DMS 273 (cell line): Measurements from ENCODE around the gene GRAMD2B.
"Not testable (repeated sequence)": the region's sequence is repeated elsewhere in the genome, so short reads cannot be mapped to it uniquely, and the experiment has no call there.

Source experiments
- DNase-seq: peaks from one replicate; lab custom pipeline; 2025; ENCODE audit not compliant: unreplicated experiment; lab: John Stamatoyannopoulos, UW

GRAMD2B gene

DNA sequence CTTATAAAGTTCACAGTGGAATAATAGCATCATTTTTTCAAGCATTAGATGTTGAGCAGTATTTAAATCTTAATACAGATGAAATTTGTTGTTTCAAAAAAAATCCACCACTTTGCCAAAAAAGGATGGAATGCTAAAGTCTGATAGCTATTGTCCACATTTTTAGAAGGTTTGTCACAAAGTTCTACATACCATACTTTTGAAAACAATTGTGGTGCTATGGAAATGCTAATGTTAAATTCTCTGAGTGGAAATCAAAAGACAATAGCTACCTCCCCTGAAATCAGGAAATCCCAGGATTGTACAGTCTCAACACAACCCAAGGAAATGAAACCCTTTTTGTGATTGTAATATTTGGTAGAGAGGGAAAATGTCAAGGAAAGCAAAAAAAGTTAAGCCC lies 19.3 kb upstream of the GRAMD2B start:
- no peak for DNase-seq

DNA sequence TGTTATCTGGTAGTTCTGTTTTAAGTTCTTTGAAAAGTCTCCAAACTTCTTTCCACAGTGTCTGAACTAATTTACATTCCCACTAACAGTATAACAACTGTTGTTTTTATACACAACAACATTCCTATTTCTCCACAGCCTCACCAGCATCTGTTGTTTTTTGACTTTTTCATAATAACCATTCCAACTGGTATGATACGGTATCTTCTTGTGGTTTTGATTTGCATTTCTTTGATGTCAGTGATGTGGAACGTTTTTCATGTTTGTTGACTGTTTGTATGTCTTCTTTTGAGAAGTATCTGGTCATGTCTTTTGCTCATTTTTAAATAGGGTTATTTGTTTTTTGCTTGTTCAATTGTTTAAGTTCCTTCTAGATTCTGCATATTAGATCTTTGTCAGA lies 12.6 kb upstream of the GRAMD2B start:
- no peak for DNase-seq

DNA sequence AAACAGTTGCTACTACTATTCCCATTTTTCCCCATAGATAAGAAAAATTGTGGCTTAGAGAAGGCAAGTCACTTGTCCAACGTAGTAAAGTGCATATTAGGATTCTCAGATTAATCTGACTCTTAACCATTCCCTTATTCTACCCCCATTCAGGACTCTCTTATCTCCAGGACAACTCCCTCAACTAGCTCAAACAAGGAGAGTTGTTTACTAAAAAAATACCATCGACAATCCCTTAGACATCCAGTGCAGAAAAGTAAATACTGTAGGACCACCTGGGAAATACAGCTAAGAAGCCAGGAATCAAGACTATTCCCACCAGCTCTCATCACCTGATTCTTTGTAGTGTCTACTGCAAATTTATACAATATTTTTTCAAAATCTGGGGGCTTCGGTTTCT lies 9.4 kb upstream of the GRAMD2B start:
- no peak for DNase-seq

DNA sequence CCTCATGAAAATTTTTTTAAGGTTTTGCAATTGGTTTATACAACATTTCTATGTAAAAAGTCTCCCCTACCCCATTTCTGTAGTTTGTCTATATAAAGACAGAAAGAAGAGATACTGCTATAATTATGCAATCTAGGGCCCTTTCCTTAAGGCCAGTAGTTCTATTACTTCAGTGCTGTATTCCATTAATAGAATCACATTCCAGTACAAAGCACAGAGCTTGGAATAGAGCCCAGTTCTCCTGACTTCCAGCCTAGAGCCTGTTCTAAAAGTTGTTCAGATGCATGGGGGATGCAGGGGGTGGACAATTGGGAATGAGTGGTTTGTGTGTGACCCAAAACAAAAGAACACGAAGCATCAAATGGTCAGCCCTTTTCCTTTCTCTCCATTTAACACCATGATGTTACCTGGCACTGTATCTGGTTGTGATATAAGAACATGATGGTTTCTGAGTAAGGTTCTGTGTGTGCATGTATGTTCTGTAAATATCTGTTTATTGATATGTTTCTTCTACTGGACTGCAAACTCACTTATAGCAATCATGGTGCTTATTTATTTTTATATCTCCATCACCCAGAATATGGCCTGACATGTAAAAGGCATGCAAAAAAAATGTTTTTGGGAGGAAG lies 8.2 kb upstream of the GRAMD2B start:
- no peak for DNase-seq

DNA sequence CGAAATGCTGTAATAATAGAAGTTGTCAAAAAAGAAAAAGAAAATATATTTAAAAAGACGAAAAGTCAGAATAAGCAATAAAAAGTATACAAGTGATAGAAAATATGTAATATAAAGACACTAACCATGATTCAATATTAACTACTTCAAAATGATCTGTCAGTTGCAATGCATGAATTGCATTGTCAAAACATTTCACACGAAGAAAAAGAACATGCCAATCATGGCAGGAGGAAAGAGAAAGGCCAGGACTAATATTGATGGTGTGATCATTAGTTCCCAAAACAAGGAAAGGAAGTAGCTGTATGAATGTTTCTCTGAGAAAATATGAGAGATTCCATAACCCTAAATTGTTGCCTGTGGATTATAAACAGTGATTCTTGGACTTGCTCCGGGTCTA lies 7.4 kb upstream of the GRAMD2B start:
- no peak for DNase-seq

DNA sequence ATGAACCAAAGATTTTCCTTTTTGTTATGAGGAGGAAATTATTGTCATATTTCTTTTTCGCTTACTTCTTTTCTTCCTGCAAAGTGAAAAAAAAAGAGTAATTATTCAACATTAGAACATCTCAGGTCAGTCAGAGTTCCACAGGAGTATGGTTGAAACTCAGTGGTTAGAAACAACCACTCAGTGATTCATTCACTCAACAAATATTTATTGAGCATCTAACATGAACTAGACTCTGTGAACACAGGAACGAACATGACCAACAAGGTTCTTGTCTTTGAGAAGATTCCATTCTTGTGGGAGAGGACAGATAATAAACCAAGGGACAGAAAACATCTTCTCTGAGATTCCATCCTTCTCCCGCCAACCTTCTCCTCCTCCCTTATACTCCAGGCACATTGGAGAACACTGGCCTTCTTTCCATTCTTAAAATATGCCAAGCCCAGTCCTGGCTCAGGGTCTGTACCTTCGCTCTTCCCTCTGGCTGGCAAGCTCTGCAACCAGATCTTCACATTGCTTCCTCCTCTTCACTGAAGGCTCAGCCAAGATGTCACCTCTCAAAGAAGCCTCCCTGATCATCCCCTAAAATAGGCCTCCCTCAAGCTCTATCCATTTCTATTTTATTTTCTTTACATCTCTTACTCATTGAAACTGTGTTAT lies 6.8 kb upstream of the GRAMD2B start:
- no peak for DNase-seq

DNA sequence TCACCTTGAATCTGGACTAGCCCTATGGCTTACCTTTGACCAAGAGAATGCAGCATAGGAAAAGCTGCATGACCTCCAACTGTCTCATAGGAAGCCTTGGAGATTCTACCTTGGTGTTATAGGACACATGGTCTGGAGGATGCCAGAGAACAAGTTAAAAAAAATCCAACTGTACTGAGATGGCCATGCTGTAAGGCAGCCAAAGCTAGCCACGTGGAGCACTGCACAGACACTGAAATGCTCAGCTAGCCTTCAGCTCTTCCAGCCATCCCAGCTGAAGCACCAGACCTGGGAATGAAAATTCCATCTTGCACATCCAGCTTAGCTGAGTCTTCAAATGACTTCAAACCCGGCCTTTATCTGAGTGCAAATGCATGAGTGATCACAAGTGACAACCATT lies 6.0 kb upstream of the GRAMD2B start:
- DNase-seq = no peak

DNA sequence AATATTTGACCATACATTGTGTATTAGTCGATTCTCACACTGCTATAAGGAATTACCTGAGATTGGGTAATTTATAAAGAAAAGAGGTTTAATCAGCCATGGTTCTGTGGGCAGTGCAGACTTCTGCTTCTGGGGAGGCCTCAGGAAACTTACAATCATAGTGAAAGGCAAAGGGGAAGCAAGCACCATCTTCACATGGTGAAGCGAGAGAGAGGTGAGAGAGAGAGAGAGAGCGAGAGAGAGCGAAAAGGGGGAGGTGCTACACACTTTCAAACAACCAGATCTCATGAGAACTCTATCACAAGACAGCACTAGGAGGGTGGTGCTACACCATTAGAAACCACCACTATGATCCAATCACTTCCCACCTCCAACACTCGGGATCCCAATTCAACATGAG lies 4.1 kb upstream of the GRAMD2B start:
- no peak for DNase-seq

DNA sequence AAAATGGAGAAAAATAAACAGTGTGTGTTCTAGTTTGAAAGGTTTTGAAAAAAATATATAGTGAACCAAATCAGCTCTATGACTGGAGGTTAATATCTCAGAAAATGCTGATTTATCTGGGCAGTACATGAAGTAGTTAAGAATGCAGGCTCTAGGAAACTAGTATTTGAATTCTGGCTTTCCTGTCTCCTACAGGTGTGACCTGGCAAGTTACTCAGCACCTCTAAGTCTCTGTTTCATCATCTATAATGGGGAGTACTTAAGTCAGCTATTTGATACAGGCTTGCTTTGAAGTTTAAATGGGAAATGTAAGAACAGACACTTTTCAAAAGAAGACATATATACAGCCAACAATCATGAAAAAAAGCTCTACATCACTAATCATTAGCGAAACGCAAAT lies 5.2 kb downstream of the GRAMD2B start:
- no peak for DNase-seq

DNA sequence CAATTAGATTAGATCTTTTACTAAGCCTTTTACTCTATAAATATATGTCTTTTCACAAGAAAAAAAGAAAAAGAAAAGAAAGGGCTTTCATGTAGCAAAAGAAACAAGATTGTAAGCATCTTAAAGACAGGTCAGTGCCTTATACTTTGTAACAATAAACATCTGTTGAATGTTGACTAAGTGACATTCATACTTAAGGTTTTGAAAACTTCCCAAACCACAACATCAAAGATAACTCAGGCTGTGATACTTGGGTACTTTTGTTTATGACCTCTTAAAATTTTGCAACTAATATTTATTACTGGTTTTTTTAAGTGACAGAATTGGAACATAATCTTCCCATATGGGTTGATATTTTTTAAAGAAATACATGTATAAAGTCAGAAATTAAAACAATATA lies 7.4 kb downstream of the GRAMD2B start:
- no peak for DNase-seq

DNA sequence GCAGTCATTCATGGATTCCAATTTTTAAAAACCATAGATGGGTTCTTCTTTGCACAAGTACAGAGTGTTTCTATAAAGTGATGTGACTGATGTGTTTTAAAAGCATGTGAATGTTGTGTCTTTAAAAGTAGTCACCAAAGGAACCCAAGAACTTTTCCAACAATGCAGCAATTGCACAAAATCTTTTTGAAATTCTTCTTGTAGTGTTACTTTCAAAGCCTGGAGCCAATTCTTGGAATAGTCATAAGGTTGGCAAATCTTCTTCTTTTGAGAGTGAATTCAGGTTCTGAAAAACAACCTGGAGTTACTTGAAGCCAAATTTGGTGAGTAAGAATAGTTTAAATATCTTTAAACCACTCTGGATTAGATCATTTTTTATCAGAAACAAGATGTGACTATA lies 10.5 kb downstream of the GRAMD2B start:
- no peak for DNase-seq

DNA sequence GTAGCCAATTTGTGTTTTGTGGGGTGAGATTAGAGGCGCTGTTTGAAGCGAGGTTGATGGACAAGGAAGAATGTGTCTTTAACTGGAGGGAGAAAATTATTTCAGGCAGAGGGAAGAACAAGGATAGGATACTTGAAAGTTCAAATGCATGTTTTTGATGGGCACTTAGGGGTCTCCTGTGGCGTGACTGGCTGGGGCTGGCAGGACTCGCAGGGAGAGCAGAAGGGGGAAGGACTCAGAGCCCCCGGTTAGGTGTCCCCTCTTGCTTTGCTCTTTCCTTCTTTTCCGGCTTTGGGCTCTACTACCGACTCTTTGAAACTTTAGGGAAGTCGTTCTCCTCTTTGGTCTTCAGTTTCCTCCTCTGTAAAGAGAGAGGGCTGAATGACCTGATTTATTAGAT lies 12.1 kb downstream of the GRAMD2B start:
- no peak for DNase-seq

DNA sequence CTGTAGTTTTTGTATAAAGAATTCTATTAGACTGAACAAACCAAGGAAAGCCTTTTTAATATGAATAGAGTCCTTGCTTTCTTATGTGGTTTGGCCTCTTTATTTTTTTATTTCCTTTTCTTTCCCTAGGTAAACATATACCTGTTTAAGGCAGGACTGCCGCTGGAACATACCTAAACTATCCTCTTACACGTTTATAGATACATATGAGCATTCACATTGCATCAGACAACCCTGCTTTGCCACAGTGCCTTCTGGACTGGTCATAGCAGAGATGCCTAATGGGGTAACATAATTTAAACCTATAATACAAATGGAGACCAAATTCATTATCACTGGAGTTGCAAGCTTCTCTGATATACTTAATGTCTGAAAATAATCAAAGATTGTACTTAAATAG lies 12.5 kb downstream of the GRAMD2B start:
- no peak for DNase-seq

DNA sequence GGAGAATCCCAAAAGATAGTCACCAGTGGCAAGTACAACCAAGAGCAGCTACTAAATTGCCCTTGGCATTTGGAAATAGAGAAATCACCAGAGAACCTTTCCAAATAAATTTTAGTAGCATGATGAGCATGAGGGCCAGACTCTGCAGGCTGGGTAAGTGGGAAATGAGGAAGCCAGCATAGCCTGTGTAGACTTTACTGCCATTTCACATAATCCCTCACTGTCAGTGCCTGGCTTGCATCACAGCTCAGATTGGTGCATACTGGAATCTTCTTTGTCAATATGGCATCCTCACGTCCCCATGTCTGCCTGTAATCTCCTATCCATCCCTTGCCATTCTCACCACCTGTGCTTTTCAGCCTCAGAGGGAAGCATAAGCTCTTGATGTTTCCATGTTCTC lies 14.5 kb downstream of the GRAMD2B start:
- DNase-seq = no peak

DNA sequence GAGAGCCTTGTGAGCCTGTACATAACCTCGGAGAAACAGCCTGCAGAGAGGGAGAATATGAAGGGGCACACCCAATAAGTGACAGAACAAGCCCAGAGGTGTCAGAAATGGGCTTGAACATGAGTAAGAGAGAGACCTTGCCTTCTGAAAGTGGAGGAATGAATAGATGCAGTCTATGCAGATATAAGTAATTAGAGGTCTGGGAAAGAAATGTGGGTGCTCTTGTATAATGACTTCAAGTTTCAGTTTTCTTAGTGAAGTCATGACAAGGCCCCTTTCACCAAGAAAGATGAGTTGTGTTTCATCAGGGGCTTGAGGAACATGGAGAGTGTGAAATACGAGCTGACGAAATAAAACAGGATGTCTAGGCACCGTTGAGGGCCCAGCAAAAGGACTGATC lies 15.1 kb downstream of the GRAMD2B start:
- DNase-seq = no peak

DNA sequence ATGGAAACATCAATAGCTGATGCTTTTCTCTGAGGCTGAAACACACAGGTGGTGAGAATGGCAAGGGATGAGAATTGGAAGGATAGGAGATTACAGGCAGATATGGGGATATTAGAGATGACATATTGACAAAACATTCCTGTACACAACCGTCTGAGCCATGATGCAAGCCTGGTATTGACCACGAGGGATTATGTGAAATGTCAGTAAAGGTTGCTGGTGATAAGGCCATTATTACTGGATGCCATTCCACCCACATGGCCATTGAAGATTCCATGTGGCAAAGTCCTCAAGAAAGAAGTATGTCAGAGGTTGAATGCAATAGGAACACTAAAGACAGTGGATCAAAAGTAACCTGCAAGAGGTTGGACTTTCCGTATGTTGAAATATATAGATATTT lies 15.7 kb downstream of the GRAMD2B start:
- no peak for DNase-seq

DNA sequence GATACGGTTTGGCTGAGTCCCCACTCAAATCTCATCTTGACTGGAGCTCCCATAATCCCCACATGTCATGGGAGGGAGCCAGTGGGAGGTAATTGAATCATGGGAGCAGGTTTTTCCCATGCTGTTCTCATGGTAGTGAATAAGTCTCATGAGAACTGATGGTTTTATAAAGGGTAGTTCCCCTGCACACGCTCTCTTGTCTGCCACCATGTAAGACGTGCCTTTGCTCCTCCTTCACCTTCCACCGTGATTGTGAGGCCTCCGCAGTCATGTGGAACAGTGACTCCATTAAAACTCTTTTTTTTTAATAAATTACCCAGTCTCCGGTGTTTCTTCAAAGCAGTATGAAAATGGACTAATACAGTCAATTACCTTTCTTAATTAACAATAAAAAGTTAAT lies 16.5 kb downstream of the GRAMD2B start:
- DNase-seq = not testable (repeated sequence)

DNA sequence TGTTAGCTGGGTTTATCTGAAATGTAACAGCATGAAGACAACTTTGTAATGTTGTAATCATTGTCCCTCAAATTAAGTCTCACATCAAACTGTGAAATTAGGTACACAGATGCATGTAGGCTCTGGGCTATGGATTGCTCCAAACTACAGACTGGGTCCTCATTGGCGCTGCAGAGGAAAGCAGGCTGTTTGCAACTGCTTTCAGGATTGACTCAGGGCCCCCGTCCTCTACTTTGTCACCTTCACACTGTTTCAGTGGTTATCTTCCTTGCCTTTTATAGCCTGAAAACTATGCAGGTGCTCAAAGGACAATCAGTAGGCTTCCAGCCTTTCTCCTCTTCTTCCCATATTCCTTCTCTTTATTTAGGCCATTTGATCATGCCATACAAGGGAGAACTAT lies 18.0 kb downstream of the GRAMD2B start:
- DNase-seq = no peak

DNA sequence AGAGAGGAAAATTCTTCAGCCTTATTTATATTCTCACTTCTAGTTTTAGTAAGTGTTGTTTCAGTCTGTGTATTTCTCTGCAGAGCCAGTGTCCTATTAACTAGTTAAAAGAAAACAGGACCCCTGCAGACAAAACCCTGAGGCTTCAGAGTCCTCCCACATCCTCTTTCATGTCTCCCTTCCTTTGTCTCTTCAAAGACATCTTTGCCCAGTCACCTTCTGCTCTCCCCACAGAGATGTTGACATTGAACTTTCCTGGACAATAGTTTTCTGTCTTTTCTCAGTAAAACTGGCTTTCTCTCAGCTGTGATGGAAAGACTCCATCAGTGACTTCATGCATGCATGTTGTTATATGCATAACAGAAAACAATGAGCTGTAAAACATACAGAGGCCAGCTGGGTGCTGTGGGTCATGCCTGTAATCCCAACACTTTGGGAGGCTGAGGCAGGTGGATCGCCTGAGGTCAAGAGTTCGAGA lies 20.2 kb downstream of the GRAMD2B start:
- no peak for DNase-seq

DNA sequence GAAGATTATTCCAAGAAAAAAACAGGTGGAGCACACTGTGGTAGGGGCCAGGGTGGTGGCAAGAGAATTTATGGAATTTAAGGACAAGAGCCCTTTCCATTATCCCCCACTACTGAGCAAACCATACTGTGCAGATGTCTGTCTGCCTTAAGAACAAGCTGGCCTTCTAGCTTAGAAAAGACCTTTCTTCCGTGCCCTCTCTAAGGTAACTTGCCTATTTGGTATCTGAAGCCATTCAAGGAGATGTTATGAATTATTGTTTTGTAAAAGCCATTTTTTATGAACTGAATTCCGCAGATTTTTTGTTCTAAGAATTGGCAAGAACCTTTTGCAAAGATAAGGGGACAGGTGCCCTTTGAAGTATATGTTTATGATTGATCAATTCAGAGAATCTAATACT lies 20.9 kb downstream of the GRAMD2B start:
- no peak for DNase-seq

DNA sequence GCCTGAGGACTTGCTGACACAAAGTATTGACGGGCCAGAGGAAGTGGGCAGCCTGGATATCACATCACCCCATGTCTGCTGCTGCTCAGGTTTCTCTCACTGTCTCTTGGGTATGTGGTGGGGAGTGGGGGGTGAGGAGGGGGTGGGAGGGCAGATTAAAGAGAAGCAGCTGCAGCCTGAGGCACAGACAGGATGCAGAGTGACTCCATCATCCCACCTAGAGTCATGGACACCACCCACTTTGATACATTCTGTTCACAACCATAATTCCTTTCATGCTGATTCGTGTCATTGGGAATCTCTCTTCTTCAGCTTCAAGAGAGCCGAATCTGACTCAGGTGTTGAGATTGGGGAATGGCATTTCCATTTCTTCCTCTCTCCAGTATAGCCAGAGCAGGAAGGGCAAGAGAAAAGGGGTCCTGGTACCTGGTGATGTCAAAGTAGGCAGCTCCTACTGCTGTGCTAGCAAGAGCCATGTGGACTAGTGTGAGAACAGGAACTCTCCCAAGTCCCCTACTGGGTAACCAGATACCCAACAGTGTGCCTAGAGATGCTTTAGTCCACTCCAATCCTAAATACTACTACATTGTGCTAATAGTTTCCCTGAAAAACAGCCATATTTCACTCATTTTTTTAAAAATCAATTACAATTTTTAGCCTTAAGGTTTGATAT lies 22.4 kb downstream of the GRAMD2B start:
- DNase-seq = no peak

DNA sequence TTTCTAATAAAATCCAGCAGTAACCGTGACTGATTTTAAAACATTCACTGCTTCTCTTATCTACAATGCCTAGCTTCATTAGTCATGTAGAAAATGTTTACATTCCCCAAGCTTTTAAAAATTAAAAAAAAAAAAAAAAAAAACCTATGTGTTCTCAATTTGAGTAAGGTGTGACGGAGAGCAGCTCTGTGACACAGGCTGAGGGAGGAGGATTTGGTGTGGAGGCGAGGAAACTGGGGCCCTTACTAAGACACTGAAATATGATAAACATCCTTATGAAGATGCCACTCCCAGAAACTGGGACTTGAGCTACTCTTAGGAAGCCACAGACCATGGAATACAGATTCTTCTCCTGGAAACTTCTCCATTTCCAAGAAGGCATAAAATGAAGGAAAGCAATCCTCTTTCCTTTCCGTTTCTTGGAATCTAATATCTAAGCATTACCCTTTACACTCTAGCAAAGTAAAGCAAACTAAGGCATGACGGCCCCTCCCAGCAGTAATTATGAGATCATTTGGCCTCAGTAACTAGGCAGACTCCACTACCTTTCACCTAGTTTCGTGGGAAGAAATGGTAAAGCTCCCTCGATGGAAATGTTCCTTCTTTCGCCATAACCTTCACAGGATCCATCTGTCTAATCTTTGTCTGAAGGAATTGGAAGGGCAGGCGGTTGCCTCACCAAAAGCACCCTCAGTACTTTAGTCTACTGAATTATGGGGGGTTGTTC lies 23.5 kb downstream of the GRAMD2B start:
- DNase-seq = no peak
